ENCODE data around the gene CTSD. TPM values are rescaled to one million over a fixed set of nuclear protein-coding genes. Genes with fewer than 3 reads are reported as not detected.
A peak's percentile ranks its signal among the peaks of the same experiment; 100 is the strongest.

Gene CTSD
- total RNA-seq, 2 experiments from 2014 or later, result 31.7 to 44.1 TPM

- H3K4me1 ChIP-seq (ENCODE audit: insufficient read depth, low read length, poor library complexity, severe bottlenecking), result no peaks in the 10 kb centered on the region
- H3K9me3 ChIP-seq (ENCODE audit: low read length), result no peaks in the 10 kb centered on the region
- CTCF ChIA-PET (ENCODE audit: unreplicated experiment), result no interaction called here
- TF ChIP-seq, protein P1, sequence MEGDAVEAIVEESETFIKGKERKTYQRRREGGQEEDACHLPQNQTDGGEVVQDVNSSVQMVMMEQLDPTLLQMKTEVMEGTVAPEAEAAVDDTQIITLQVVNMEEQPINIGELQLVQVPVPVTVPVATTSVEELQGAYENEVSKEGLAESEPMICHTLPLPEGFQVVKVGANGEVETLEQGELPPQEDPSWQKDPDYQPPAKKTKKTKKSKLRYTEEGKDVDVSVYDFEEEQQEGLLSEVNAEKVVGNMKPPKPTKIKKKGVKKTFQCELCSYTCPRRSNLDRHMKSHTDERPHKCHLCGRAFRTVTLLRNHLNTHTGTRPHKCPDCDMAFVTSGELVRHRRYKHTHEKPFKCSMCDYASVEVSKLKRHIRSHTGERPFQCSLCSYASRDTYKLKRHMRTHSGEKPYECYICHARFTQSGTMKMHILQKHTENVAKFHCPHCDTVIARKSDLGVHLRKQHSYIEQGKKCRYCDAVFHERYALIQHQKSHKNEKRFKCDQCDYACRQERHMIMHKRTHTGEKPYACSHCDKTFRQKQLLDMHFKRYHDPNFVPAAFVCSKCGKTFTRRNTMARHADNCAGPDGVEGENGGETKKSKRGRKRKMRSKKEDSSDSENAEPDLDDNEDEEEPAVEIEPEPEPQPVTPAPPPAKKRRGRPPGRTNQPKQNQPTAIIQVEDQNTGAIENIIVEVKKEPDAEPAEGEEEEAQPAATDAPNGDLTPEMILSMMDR (conservative IDR thresholded peaks at IDR 0.05; ENCODE audit: low read length), result no peak
- TF ChIP-seq EZH2phosphoT487 (IDR thresholded peaks at IDR 0.05; ENCODE audit: borderline replicate concordance, low read depth, low read length), result no peak
- intact Hi-C loops (cut with micrococcal nuclease; ENCODE audit: unreplicated experiment), result no loop called here
- H3K4me3 ChIP-seq (ENCODE audit: low read depth, low read length, poor library complexity, severe bottlenecking), result no peak overlapping the region
- no peaks in the 10 kb centered on the region for H3K79me2 ChIP-seq (ENCODE audit: insufficient read depth, low read depth, low read length)
- no peak for DNase-seq (ENCODE audit: low spot score)
- POLR2A ChIA-PET, result no interaction called here
- H3K4me2 ChIP-seq (ENCODE audit: low read length), result no peak overlapping the region
- H3K36me3 ChIP-seq (ENCODE audit: insufficient read depth, low read length), result no peaks in the 10 kb centered on the region
- no TSS peak for BruUV-seq (replicated peaks)
- no peaks in the 10 kb centered on the region for H3K9me2 ChIP-seq (ENCODE audit: insufficient read depth, low read length)
- no peak overlapping the region for H3K27ac ChIP-seq (ENCODE audit: low read depth, low read length, poor library complexity, severe bottlenecking)
- no peak overlapping the region for H2AFZ ChIP-seq (ENCODE audit: low read length)
- H4K20me1 ChIP-seq (ENCODE audit: insufficient read depth, low read length), result no peaks in the 10 kb centered on the region
These were observed 22.2 kb upstream of the CTSD start for GRCh38 chr11:1785749-1786413.

DNA sequence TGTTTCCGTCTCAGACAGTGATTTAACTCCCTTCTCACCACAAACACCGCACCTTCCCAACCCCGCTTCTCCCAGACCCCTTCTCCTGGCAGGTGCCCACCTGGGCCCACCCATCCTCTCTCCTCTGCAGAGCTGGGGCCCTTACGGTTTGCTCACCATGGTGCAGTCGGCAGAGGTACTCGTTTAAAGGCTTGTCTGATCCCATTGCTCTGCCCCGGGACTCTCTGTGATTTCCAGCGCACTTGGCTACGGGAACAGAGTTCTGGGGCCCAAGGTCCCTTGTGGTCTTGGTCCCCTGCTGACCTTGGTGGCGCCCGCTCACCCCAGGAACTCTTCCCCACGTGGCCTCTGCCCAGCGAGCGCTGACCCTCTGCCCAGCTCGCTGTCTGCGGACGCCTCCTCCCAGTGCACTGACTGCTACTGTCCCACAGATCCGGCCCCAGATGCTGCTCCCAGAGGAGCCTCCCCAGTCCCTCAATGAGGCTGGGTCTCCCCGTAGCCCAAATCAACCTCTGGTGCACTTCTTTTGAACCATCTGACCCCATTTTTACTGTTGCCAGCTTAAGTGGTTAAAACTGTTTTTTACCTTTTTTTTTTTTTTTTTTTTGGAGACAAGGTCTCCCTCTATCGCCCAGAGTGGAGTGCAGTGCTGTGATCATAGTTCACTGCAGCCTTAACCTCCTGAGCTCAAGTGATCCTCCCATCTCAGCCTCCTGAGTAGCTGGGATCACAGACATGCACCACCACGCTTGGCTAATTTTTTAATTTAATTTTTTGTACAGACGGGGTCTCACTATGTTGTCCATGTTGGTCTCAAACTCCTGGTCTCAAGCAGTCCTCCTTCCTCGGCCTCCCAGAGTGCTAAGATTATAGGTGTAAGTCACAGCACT lies 21.3 kb upstream of the CTSD start:
- Histone ChIP-seq H3K27ac (ENCODE audit: low read depth, low read length, poor library complexity, severe bottlenecking) (no peak overlapping the region), H3K4me1 (ENCODE audit: insufficient read depth, low read length, poor library complexity, severe bottlenecking) (no peaks in the 10 kb centered on the region), H3K79me2 (ENCODE audit: insufficient read depth, low read depth, low read length) (no peaks in the 10 kb centered on the region), H3K9me3 (ENCODE audit: low read length) (no peaks in the 10 kb centered on the region), H4K20me1 (ENCODE audit: insufficient read depth, low read length) (no peaks in the 10 kb centered on the region), H2AFZ (ENCODE audit: low read length) (no peak overlapping the region), H3K4me3 (ENCODE audit: low read depth, low read length, poor library complexity, severe bottlenecking) (no peak overlapping the region), H3K9me2 (ENCODE audit: insufficient read depth, low read length) (no peaks in the 10 kb centered on the region), H3K36me3 (ENCODE audit: insufficient read depth, low read length) (no peaks in the 10 kb centered on the region), H3K4me2 (ENCODE audit: low read length) (no peak overlapping the region)
- ChIA-PET CTCF (ENCODE audit: unreplicated experiment) (no interaction called here), POLR2A (no interaction called here)
- intact Hi-C loops (cut with micrococcal nuclease; ENCODE audit: unreplicated experiment), result no loop called here
- no peak for DNase-seq (ENCODE audit: low spot score)
- no TSS peak for BruUV-seq (replicated peaks)
- TF ChIP-seq, protein P1 (conservative IDR thresholded peaks at IDR 0.05; ENCODE audit: low read length), result 0 out of 2 replicates have a peak, but pooled peaks have one; percentile 19
- no peak for TF ChIP-seq EZH2phosphoT487 (IDR thresholded peaks at IDR 0.05; ENCODE audit: borderline replicate concordance, low read depth, low read length)

Data from OCI-LY7 (cell line).